H9 (cell line): Measurements from ENCODE around the gene CD300LG. TPM values are rescaled to one million over a fixed set of nuclear protein-coding genes. Genes with fewer than 3 reads are reported as not detected.

Source experiments
- DNase-seq: peaks from one replicate; pipeline ENCODE4 v3.0.0-alpha.2; 2017
- H2AFZ ChIP-seq: one replicate; pipeline ENCODE4 v1.6.1; 2013; ENCODE audit warnings: mild to moderate bottlenecking, low read length, control low read depth, moderate library complexity
- H2AK5ac ChIP-seq: 2 replicates; pipeline ENCODE4 v1.6.1; 2013; ENCODE audit warnings: low read length, control low read depth, mixed read lengths; ENCODE audit not compliant: insufficient read length
- H2BK120ac ChIP-seq: one replicate; pipeline ENCODE4 v1.6.1; 2013; ENCODE audit warnings: low read depth, mild to moderate bottlenecking, low read length, control low read depth, inconsistent platforms; ENCODE audit not compliant: poor library complexity, severe bottlenecking
- H2BK12ac ChIP-seq: 2 replicates; pipeline ENCODE4 v1.6.1; 2013; ENCODE audit warnings: low read length, control low read depth, mixed read lengths, low read depth; ENCODE audit not compliant: insufficient read length
- H2BK15ac ChIP-seq: 2 replicates; pipeline ENCODE4 v1.6.1; 2013; ENCODE audit warnings: low read depth, low read length, control low read depth
- H2BK20ac ChIP-seq: one replicate; pipeline ENCODE4 v1.6.1; 2013; ENCODE audit warnings: low read depth, mild to moderate bottlenecking, low read length, control low read depth, inconsistent platforms; ENCODE audit not compliant: poor library complexity, severe bottlenecking
- H2BK5ac ChIP-seq: 2 replicates; pipeline ENCODE4 v1.6.1; 2013; ENCODE audit warnings: low read length, control low read depth, mixed read lengths; ENCODE audit not compliant: insufficient read length
- H3K14ac ChIP-seq: 2 replicates; pipeline ENCODE4 v1.6.1; 2013; ENCODE audit warnings: low read length, control low read depth; ENCODE audit not compliant: insufficient read depth
- H3K18ac ChIP-seq: 2 replicates; pipeline ENCODE4 v1.6.1; 2013; ENCODE audit warnings: low read depth, mild to moderate bottlenecking, mixed read lengths, low read length, control low read depth; ENCODE audit not compliant: insufficient read length
- H3K23ac ChIP-seq: 2 replicates; pipeline ENCODE4 v1.6.1; 2013; ENCODE audit warnings: low read length, control low read depth, mixed read lengths, low read depth; ENCODE audit not compliant: insufficient read length
- H3K23me2 ChIP-seq: 2 replicates; pipeline ENCODE4 v1.6.1; 2013; ENCODE audit warnings: low read depth, mild to moderate bottlenecking, mixed read lengths, low read length, control low read depth; ENCODE audit not compliant: insufficient read length, poor library complexity, severe bottlenecking
- H3K27ac ChIP-seq: 2 replicates; pipeline ENCODE4 v1.5.1; 2013; ENCODE audit warnings: low read length, control low read depth, mixed read lengths, low read depth; ENCODE audit not compliant: insufficient read length
- H3K27me3 ChIP-seq: 2 replicates; pipeline ENCODE4 v1.6.1; 2013; ENCODE audit warnings: low read length, control low read depth, inconsistent platforms; ENCODE audit not compliant: insufficient read depth
- H3K4ac ChIP-seq: 2 replicates; pipeline ENCODE4 v1.6.1; 2013; ENCODE audit warnings: low read depth, mild to moderate bottlenecking, control low read depth, inconsistent platforms, low read length, moderate library complexity
- H3K4me1 ChIP-seq: 2 replicates; pipeline ENCODE4 v1.6.1; 2013; ENCODE audit warnings: low read length, control low read depth, inconsistent platforms; ENCODE audit not compliant: insufficient read depth
- H3K4me2 ChIP-seq: 2 replicates; pipeline ENCODE4 v1.6.1; 2013; ENCODE audit warnings: low read length, control low read depth, mixed read lengths; ENCODE audit not compliant: insufficient read length, insufficient read depth
- H3K56ac ChIP-seq: 2 replicates; pipeline ENCODE4 v1.6.1; 2013; ENCODE audit warnings: low read depth, mild to moderate bottlenecking, mixed read lengths, low read length, control low read depth; ENCODE audit not compliant: insufficient read length
- H3K79me1 ChIP-seq: 2 replicates; pipeline ENCODE4 v1.6.1; 2013; ENCODE audit warnings: low read depth, mild to moderate bottlenecking, moderate library complexity, low read length, control low read depth, inconsistent platforms; ENCODE audit not compliant: insufficient read depth, poor library complexity, severe bottlenecking
- H3K79me2 ChIP-seq: 2 replicates; pipeline ENCODE4 v1.6.1; 2013; ENCODE audit warnings: low read length, control low read depth, inconsistent platforms; ENCODE audit not compliant: insufficient read depth
- H3K9ac ChIP-seq: 2 replicates; pipeline ENCODE4 v1.6.1; 2013; ENCODE audit warnings: low read length, control low read depth, mixed read lengths; ENCODE audit not compliant: insufficient read length; ENCODE audit errors: extremely low read depth
- H3K9me3 ChIP-seq: one replicate; pipeline ENCODE4 v1.6.1; 2013; ENCODE audit warnings: low read depth, low read length, inconsistent platforms; ENCODE audit not compliant: control insufficient read depth
- H3T11ph ChIP-seq: one replicate; pipeline ENCODE4 v1.6.1; 2013; ENCODE audit warnings: mild to moderate bottlenecking, low read length, control low read depth, inconsistent platforms
- H4K20me1 ChIP-seq: one replicate; pipeline ENCODE4 v1.6.1; 2013; ENCODE audit not compliant: control insufficient read depth, insufficient read length, insufficient read depth
- H4K5ac ChIP-seq: 2 replicates; pipeline ENCODE4 v1.6.1; 2013; ENCODE audit warnings: low read depth, mild to moderate bottlenecking, mixed read lengths, low read length, control low read depth; ENCODE audit not compliant: insufficient read length
- H4K8ac ChIP-seq: replicated peaks from 2 replicates; pipeline ENCODE4 v1.6.1; 2013; ENCODE audit warnings: low read length, control low read depth, mixed read lengths, low read depth; ENCODE audit not compliant: insufficient read length
- H4K91ac ChIP-seq: 2 replicates; pipeline ENCODE4 v1.6.1; 2013; ENCODE audit warnings: low read depth, mild to moderate bottlenecking, moderate library complexity, mixed read lengths, low read length, control low read depth; ENCODE audit not compliant: insufficient read length
- H3K27ac Mint-ChIP-seq, 3 experiments: 2 replicates in 2 of 3; 3 replicates in 1 of 3; pipeline ENCODE4 v1.8.0; 2020 to 2021; ENCODE audit warnings: mixed read lengths in 3 of 3, mild to moderate bottlenecking in 1 of 3, moderate library complexity in 1 of 3
- H3K27me3 Mint-ChIP-seq: 2 replicates; pipeline ENCODE4 v1.8.0; 2021; ENCODE audit warnings: low read depth, mild to moderate bottlenecking, moderate library complexity, mixed read lengths
- H3K36me3 Mint-ChIP-seq, 3 experiments: 2 replicates in 2 of 3; 3 replicates in 1 of 3; pipeline ENCODE4 v1.8.0; 2020 to 2021; ENCODE audit warnings: low read depth in 3 of 3, mixed read lengths in 3 of 3; ENCODE audit not compliant: insufficient read depth in 1 of 3
- H3K4me1 Mint-ChIP-seq, 2 experiments: 2 replicates each; pipeline ENCODE4 v1.8.0; 2020; ENCODE audit warnings: mixed read lengths in 2 of 2
- H3K4me3 Mint-ChIP-seq, 2 experiments: 2 replicates in 1 of 2; 3 replicates in 1 of 2; pipeline ENCODE4 v1.8.0; 2020 to 2021; ENCODE audit warnings: mild to moderate bottlenecking in 2 of 2, mixed read lengths in 2 of 2, moderate library complexity in 1 of 2
- H3K9me3 Mint-ChIP-seq, 2 experiments: 2 replicates in 1 of 2; 3 replicates in 1 of 2; pipeline ENCODE4 v1.8.0; 2020; ENCODE audit warnings: mild to moderate bottlenecking in 2 of 2, mixed read lengths in 2 of 2, moderate library complexity in 1 of 2
- CTCF ChIP-seq: fragments of 200-600 bp; sonication (generic); conservative IDR thresholded peaks from 3 replicates; pipeline ENCODE4 v1.8.0; 2021; ENCODE audit warnings: antibody characterized with exemption, mild to moderate bottlenecking
- WGBS: extraction: QIAGEN DNeasy Blood & Tissue Kit; methylation state at CpG from one replicate; pipeline ENCODE4 v1.1.7; 2013; ENCODE audit warnings: missing lambda C conversion rate, low lambda C conversion rate, mixed read lengths; ENCODE audit not compliant: insufficient read length; ENCODE audit errors: extremely low coverage; 5-methylcytosine and 5-hydroxymethylcytosine counted together
- total RNA-seq: library from RNA; stranded (reverse); gene quantifications from 2 replicates; pipeline ENCODE4 v1.2.1, GENCODE V29; 2021

The CD300LG gene
- total RNA-seq, 1 experiment from 2014 or later = not detected

GRCh38 chr17:43861960-43862359, 15.0 kb downstream of the CD300LG start:
- no peak for TF ChIP-seq CTCF
- H4K5ac ChIP-seq = no peak overlapping the region
- H3K27me3 Mint-ChIP-seq = peaks cover 4% of the 10 kb centered on the region
- H3K4me1 Mint-ChIP-seq = peaks cover 0 to 2% of the 10 kb centered on the region in 2 experiments; a peak in 1 of 4 replicates
- H4K20me1 ChIP-seq = peaks cover 2% of the 10 kb centered on the region
- no peak overlapping the region for H3K4ac ChIP-seq
- no peaks in the 10 kb centered on the region for H3K36me3 Mint-ChIP-seq
- no peaks in the 10 kb centered on the region for H3K4me1 ChIP-seq
- DNase-seq = no peak
- H3K27ac Mint-ChIP-seq = 0 out of 7 replicates have a peak overlapping the region, but pooled peaks of 1 of the 3 experiments have one; percentile 62
- no peaks in the 10 kb centered on the region for H3K9me3 Mint-ChIP-seq
- H2BK5ac ChIP-seq = no peak overlapping the region
- no peak overlapping the region for H2BK15ac ChIP-seq
- no peak overlapping the region for H3K4me3 Mint-ChIP-seq
- H3T11ph ChIP-seq = no peak overlapping the region
- H2BK12ac ChIP-seq = no peak overlapping the region
- H3K79me1 ChIP-seq = no peaks in the 10 kb centered on the region
- no peaks in the 10 kb centered on the region for H3K79me2 ChIP-seq
- H3K14ac ChIP-seq = no peak overlapping the region
- no peak overlapping the region for H2BK120ac ChIP-seq
- H3K27ac ChIP-seq = no peak overlapping the region
- no peaks in the 10 kb centered on the region for H3K23me2 ChIP-seq
- H3K9me3 ChIP-seq = no peaks in the 10 kb centered on the region
- WGBS = no CpG with 5 or more reads among the region's 9 CpGs
- H2AK5ac ChIP-seq = no peak overlapping the region
- H3K56ac ChIP-seq = no peak overlapping the region
- no peak overlapping the region for H2AFZ ChIP-seq
- H3K23ac ChIP-seq = no peak overlapping the region
- H3K9ac ChIP-seq = no peak overlapping the region
- no peak overlapping the region for H2BK20ac ChIP-seq
- H4K8ac ChIP-seq = no peak overlapping the region
- H4K91ac ChIP-seq = no peak overlapping the region
- no peaks in the 10 kb centered on the region for H3K27me3 ChIP-seq
- H3K18ac ChIP-seq = no peak overlapping the region
- no peak overlapping the region for H3K4me2 ChIP-seq
